Adipocyte (in vitro differentiated cells): ENCODE data around the gene C1orf56.

ENCODE experiments used
- DNase-seq: peaks from one replicate; pipeline ENCODE4 v3.0.0-alpha.2; 2015; ENCODE audit warnings: low read depth
- H3K27me3 ChIP-seq: replicated peaks from 2 replicates; pipeline ENCODE4 v1.7.0; 2013; ENCODE audit warnings: mild to moderate bottlenecking, low read length, moderate library complexity; ENCODE audit not compliant: control insufficient read depth, insufficient read depth
- H3K36me3 ChIP-seq: 2 replicates; pipeline ENCODE4 v1.7.0; 2013; ENCODE audit warnings: low read length, mild to moderate bottlenecking, moderate library complexity; ENCODE audit not compliant: control insufficient read depth, insufficient read depth, severe bottlenecking
- H3K4me1 ChIP-seq: 2 replicates; pipeline ENCODE4 v1.7.0; 2013; ENCODE audit warnings: mild to moderate bottlenecking, low read length, moderate library complexity; ENCODE audit not compliant: control insufficient read depth, insufficient read depth
- H3K4me3 ChIP-seq: 2 replicates; pipeline ENCODE4 v1.7.0; 2013; ENCODE audit warnings: mild to moderate bottlenecking, low read length, moderate library complexity
- H3K9ac ChIP-seq: 2 replicates; pipeline ENCODE4 v1.7.0; 2013; ENCODE audit warnings: mild to moderate bottlenecking, low read length, moderate library complexity
- H3K9me3 ChIP-seq: 2 replicates; pipeline ENCODE4 v1.7.0; 2013; ENCODE audit warnings: mild to moderate bottlenecking, low read length, moderate library complexity; ENCODE audit not compliant: control insufficient read depth

Gene C1orf56, protein sequence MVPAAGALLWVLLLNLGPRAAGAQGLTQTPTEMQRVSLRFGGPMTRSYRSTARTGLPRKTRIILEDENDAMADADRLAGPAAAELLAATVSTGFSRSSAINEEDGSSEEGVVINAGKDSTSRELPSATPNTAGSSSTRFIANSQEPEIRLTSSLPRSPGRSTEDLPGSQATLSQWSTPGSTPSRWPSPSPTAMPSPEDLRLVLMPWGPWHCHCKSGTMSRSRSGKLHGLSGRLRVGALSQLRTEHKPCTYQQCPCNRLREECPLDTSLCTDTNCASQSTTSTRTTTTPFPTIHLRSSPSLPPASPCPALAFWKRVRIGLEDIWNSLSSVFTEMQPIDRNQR

DNA sequence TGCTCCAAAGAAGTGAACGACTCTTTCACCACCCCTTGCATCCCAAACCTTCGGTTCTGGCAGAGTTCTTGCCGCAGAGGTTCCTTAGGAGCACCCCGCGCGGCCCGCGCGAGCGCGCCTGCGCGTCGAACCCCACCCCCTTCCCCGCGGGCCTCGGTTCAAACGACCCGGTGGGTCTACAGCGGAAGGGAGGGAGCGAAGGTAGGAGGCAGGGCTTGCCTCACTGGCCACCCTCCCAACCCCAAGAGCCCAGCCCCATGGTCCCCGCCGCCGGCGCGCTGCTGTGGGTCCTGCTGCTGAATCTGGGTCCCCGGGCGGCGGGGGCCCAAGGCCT is at the start of gene C1orf56:
Gene C1orf56 (plus strand): TSS at position 161 of the 334 bp plus-strand sequence. CDS start 97 bp downstream, at position 258.
- Histone ChIP-seq H3K4me3 (peak within 1 kb of the TSS; percentile 93), H3K9ac (peak within 1 kb of the TSS; percentile 92), H3K9me3 (no peaks in the 10 kb centered on the region), H3K36me3 (peaks cover 17% of the 10 kb centered on the region), H3K4me1 (peaks cover 16% of the 10 kb centered on the region), H3K27me3 (no peaks in the 10 kb centered on the region)
- DNase-seq, result peak; percentile 85

DNA sequence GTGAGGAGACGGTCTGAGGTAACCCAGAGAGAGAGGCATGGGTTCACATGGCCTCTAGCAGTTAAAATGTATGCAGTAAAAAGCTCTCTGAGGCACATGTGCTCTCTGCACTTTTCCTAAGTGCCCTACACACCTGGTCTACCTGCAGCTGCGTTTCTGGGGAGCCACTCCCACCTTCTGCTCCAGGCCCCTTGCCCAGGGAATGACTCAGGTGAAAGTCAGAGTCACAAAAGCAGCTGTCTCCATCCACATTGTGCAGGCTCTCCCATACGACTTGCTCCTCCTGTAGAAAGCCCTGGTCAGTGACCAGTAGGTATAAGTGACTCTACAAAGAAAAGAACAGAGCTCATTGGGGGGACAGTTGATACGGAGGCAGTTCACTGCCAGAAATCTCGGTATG is 49.6 kb upstream of the C1orf56 start:
- DNase-seq, result no peak
- H3K9ac ChIP-seq, result no peak overlapping the region

DNA sequence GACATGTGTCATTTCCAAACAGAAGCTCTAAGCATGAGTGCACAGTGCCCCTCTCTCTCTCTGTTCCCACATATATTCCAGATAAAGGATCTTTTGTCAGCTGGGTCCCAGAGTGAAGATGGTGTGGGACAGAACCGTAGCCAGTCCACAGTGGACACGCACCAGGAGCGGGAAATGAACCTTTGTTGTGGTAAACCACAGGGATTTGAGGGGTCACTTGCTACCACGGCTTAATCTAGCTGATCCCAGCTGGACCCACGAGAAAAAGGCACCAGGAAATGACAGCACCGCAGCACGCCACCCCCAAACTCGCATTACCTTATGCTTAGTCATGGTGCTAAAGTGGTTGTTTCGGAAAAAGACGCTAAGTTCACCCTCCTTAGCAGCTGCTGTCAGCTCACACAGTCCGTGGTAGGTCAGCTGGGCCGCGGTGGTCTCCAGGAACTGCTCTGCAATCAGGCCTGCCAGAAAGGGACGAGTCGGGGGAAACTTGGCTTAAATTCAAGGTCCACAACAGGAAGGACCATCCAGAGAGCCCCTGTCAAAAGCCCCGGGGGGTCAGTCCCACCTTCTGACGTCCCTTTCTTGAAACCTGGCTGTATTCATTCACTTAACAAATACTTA is 48.4 kb upstream of the C1orf56 start:
- DNase-seq, result peak; percentile 40
- Histone ChIP-seq H3K4me1 (peaks cover 13% of the 10 kb centered on the region), H3K9ac (no peak overlapping the region), H3K4me3 (no peak overlapping the region), H3K36me3 (peaks cover 43% of the 10 kb centered on the region), H3K27me3 (no peaks in the 10 kb centered on the region), H3K9me3 (no peaks in the 10 kb centered on the region)

More for the DNA sequence above, 49.6 kb upstream of the C1orf56 start:
- Histone ChIP-seq H3K4me3 (no peak overlapping the region), H3K27me3 (no peaks in the 10 kb centered on the region), H3K4me1 (peaks cover 13% of the 10 kb centered on the region), H3K9me3 (no peaks in the 10 kb centered on the region), H3K36me3 (peaks cover 43% of the 10 kb centered on the region)

DNA sequence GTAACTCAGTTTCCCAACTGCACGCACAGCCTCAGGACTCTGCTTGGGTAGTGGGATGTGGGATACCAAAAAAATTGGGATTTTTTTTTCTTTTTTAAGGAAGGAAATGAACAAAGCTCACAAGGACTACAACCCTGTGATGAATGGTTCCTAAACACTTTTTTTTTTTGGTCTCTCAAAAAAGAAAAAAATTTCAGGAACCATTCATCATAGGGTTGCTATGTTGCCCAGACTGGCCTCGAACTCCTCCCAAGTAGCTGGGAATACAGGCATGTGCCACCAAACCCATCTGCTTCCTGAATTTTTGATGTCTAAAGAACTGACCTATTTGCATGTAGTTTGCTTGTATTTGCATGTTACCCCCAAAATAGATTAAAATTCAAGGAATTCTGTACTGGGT is 47.6 kb upstream of the C1orf56 start:
- H3K27me3 ChIP-seq, result no peaks in the 10 kb centered on the region
- peaks cover 13% of the 10 kb centered on the region for H3K4me1 ChIP-seq
- DNase-seq, result no peak
- no peak overlapping the region for H3K4me3 ChIP-seq
- no peak overlapping the region for H3K9ac ChIP-seq
- no peaks in the 10 kb centered on the region for H3K9me3 ChIP-seq
- peaks cover 43% of the 10 kb centered on the region for H3K36me3 ChIP-seq

DNA sequence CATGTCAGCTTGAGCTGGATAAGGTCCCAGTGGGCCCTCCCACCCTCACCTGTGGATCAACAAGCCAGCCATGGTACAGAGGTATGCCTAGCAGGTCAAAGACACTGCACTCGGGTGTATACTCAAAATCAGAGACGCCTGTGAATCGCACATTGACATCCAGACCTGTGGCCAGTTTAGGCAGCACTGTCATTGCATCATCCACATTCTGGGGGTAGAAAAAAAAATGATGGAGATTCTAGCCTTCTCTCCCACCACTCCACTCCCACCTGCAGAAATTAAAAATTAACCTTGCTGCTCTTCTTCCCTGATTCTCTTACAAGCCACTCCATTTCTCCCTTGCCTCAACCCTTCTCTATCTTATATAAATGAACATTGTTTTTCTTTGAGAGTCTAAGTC is 47.1 kb upstream of the C1orf56 start:
- Histone ChIP-seq H3K4me3 (no peak overlapping the region), H3K27me3 (no peaks in the 10 kb centered on the region), H3K4me1 (peaks cover 10% of the 10 kb centered on the region), H3K9me3 (no peaks in the 10 kb centered on the region), H3K36me3 (peaks cover 43% of the 10 kb centered on the region), H3K9ac (no peak overlapping the region)
- DNase-seq, result no peak

DNA sequence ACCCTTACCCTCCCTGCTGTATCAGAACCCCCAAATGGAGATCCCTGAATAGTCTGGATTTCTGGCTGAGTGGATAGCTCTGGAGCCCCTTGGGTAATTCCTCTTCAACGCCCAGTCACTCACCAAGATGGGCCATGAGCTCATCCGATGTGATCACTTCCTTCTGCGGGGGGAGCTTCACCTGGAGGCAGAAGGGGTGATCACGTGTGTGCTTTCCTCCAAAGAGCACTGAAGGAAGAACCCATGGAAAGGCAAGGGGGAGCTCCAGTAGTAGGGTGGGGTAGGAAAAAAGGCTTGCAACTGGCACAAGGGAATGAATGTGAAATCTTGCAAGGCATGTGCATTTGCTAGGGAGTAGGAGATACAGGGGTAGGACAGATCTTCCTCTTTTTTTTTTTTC is 45.9 kb upstream of the C1orf56 start:
- DNase-seq, result no peak
- H3K4me3 ChIP-seq, result no peak overlapping the region
- no peaks in the 10 kb centered on the region for H3K27me3 ChIP-seq

DNA sequence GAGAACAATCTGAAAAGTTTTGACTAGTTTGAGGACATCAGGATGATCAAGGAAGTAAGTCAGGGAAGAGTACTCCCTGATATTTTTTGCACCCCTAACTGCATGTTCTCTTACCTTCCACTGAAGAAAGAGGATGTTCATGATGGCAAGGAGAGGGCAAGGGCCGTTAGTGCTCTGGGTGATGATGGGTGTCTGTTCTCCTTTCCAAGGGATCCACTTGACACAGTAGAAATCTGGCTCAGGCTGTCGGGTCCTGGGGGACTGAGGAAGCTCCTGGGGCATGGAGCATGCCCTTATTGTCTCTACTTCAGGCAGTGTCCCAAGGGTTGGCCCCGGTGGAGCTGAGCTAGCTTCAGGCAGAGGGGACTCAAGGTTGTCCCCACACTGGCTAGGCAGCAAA is 45.5 kb upstream of the C1orf56 start:
- Histone ChIP-seq H3K27me3 (no peaks in the 10 kb centered on the region), H3K4me1 (peaks cover 14% of the 10 kb centered on the region), H3K9ac (no peak overlapping the region), H3K36me3 (peaks cover 38% of the 10 kb centered on the region), H3K9me3 (no peaks in the 10 kb centered on the region), H3K4me3 (no peak overlapping the region)
- DNase-seq, result no peak

More for the DNA sequence above, 45.9 kb upstream of the C1orf56 start:
- peaks cover 11% of the 10 kb centered on the region for H3K4me1 ChIP-seq
- H3K36me3 ChIP-seq, result peaks cover 43% of the 10 kb centered on the region
- no peaks in the 10 kb centered on the region for H3K9me3 ChIP-seq
- H3K9ac ChIP-seq, result no peak overlapping the region

DNA sequence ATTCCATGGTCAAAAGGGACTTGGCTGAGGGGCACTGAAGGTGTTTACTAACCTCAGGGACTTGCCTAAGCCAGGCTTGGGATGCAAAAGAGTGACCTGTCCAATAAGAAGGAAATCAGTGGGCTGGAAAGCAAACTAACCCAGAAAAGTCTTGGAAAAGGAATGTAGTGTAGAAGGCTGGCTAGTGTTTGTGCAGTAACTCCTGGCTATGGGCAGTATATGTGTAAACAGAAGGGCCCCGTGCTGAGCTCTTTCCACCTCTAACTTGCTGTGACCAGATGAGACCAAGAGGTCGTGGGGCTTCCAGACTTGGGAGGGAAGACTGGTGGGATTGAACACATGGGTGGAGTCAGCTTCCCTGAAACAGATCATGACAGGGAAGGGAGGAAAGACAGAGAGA is 44.9 kb upstream of the C1orf56 start:
- Histone ChIP-seq H3K4me1 (peaks cover 19% of the 10 kb centered on the region), H3K36me3 (peaks cover 33% of the 10 kb centered on the region), H3K4me3 (no peak overlapping the region), H3K27me3 (no peaks in the 10 kb centered on the region), H3K9ac (no peak overlapping the region), H3K9me3 (no peaks in the 10 kb centered on the region)
- no peak for DNase-seq

DNA sequence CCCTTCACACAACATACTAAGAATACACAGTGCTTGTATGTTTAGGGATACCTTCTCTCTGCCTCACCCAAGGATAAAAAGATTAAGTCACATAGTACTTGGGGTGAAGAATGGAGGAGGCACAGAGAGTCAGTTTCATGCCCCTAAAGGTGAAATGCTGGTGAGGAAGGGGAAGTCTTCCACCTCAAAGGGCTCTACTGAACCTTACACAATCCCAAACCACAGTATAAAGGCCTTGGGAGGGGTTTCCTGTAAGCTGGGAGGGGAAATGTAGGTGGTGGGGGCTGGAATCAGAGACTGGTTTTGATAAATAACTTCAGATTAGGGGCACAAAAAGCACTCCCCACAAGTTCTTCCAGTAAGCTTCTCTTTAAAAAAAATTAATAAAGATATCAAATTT is 44.4 kb upstream of the C1orf56 start:
- Histone ChIP-seq H3K27me3 (no peaks in the 10 kb centered on the region), H3K36me3 (peaks cover 27% of the 10 kb centered on the region), H3K9me3 (no peaks in the 10 kb centered on the region), H3K9ac (no peak overlapping the region), H3K4me3 (no peak overlapping the region), H3K4me1 (peaks cover 24% of the 10 kb centered on the region)
- no peak for DNase-seq

DNA sequence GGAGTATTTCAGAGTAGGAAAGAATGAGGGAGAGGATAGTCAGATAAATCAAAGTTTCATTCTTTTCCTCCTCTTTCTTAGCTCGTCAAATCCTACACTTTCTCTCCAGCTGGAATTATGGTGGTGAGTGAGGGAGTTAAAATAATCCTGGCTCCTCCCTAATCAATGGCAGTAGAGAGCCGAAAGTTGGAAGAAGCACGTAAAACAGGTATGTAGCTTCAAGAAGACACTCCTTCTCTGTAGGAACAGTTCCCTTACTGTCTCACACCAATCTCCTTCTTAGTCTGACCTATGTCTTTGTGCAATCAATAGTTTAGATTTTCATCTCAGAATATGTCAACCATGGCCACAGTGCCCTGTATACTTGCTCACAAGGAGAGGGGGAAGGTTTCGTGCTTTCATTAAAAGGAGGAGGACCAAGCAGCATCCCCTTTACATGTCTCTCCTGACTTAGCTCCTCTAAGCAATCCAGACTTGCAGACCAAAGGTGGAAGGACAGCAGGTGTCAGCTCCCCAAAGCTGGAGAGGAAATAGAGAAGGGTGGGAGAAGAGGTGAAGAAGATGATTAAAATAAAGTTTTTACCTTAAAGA is 41.7 kb upstream of the C1orf56 start:
- Histone ChIP-seq H3K4me3 (peak overlapping the region; percentile 91), H3K9me3 (no peaks in the 10 kb centered on the region), H3K9ac (peak overlapping the region; percentile 91), H3K36me3 (peaks cover 11% of the 10 kb centered on the region), H3K27me3 (no peaks in the 10 kb centered on the region), H3K4me1 (peaks cover 38% of the 10 kb centered on the region)
- DNase-seq, result peak; percentile 31

DNA sequence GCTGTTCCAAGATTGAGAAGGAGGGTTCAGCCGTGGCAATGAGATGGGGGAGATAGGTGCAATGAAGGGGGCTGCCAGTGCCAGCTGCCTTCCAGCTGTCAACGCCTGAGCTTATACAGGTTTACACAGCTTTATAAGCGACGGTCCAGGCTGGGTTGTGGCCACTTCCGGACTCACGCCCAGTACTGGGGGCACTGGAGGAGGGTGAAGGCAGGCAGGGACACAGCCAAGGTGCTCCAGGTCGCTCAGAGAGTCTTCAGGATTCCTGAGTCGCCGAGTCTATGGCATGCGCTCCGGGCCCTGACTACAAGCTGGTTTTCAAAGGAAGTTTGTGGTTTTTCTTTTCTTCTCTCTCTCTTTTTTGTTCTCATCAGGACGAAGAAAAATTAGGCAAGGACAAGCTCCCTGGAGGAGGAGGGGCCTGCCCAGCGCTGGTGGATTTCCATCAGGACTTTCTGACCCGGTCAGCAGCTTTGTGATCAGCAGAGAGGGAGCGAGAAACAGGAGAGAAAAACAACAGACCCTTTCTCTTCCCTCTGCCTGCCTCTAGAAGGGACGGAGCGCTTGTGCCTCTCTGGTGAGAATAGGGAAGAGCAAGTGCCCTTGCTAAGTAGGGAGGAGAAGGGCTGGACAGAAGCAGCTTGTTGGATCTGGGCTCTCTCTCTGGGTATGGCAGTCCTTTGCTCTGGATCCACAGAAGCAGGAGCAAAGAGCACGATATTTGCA is 41.1 kb upstream of the C1orf56 start, which contains the start of gene MINDY1:
Gene MINDY1 (minus strand): TSS at position 576 of the 726 bp plus-strand sequence. CDS start 4,285 bp downstream, outside the sequence.
- DNase-seq, result peak; percentile 92
- H3K9ac ChIP-seq, result peak within 1 kb of the TSS; percentile 96
- no peaks in the 10 kb centered on the region for H3K9me3 ChIP-seq
- peaks cover 11% of the 10 kb centered on the region for H3K36me3 ChIP-seq
- H3K27me3 ChIP-seq, result no peaks in the 10 kb centered on the region
- peak within 1 kb of the TSS; percentile 99 for H3K4me3 ChIP-seq
- H3K4me1 ChIP-seq, result peaks cover 44% of the 10 kb centered on the region
